ENCODE data around the gene CCDC182.

DNA sequence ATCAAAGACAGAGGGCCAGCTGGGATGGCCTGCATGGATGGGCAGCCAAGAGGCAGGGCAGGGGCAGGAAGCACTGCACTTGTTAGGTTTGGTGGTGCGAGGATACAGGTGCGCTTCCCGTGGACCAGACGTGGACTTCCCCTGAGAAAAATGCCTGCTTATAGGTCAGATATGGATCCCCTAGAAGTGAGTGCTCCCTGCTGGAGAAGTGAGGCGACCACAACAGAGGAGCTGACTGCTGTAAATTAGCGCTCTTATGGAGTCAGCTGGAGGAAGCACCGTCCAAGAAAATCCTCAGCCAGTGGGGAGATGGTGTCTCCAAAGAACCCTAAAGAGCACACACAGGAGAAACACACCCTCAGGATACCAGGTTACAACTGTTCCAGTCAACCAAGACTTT, 27.7 kb upstream of the CCDC182 start:
- TF ChIP-seq, protein P1, sequence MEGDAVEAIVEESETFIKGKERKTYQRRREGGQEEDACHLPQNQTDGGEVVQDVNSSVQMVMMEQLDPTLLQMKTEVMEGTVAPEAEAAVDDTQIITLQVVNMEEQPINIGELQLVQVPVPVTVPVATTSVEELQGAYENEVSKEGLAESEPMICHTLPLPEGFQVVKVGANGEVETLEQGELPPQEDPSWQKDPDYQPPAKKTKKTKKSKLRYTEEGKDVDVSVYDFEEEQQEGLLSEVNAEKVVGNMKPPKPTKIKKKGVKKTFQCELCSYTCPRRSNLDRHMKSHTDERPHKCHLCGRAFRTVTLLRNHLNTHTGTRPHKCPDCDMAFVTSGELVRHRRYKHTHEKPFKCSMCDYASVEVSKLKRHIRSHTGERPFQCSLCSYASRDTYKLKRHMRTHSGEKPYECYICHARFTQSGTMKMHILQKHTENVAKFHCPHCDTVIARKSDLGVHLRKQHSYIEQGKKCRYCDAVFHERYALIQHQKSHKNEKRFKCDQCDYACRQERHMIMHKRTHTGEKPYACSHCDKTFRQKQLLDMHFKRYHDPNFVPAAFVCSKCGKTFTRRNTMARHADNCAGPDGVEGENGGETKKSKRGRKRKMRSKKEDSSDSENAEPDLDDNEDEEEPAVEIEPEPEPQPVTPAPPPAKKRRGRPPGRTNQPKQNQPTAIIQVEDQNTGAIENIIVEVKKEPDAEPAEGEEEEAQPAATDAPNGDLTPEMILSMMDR (IDR thresholded peaks at IDR 0.05; ENCODE audit: low read length), result no peak
- no peak for TF ChIP-seq EZH2 (IDR thresholded peaks at IDR 0.05; ENCODE audit: borderline replicate concordance, low read length)
